GM19328 (cell line): Measurements from ENCODE around the gene RAP1GAP.

Experiments used
- ATAC-seq: cut with Tn5 transposase; IDR thresholded peaks from one replicate; pipeline ENCODE4 v1.9.1; 2021; ENCODE audit warnings: mild to moderate bottlenecking, moderate library complexity; ENCODE audit not compliant: unreplicated experiment

The RAP1GAP gene

DNA sequence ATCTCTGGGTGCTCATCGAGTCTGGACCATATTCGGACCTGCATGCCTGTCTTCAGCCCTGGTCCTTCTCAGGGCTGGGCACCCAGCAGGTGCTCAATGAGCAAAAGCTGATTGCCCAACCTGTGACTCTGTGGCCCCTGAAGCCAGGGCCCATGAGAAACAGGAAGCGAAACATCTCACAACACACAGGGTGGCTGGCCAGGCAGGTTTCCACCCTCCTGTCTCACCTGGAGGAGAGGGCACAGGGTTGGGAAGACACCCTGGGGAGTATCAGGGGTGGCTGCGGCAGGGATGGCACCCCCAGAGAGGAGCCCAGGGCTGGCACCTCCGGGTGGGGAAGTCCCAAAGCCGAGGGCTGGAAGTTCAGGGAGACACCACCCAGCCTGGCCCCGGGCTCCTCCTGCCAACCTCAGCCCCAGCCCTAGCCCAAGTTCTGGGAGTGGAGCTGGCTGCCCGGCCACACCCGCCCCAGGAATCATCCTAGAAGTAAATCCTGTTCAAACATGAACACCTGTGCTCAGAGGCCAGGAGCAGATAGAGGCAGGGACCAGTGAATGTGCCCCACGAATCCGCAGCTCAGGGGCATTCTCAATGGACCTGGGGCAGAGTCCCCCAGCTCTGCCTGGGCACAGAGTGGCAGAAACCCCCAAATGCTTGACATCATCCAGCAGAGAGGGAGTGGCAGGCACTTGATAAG, 54.6 kb downstream of the RAP1GAP start:
- ATAC-seq: no peak

GRCh38 chr1:21613072-21613867, 55.9 kb downstream of the RAP1GAP start:
- no peak for ATAC-seq

- no peak for ATAC-seq
These were observed 57.1 kb downstream of the RAP1GAP start for GRCh38 chr1:21612057-21612456.

GRCh38 chr1:21610989-21611785, 58.0 kb downstream of the RAP1GAP start:
- no peak for ATAC-seq

DNA sequence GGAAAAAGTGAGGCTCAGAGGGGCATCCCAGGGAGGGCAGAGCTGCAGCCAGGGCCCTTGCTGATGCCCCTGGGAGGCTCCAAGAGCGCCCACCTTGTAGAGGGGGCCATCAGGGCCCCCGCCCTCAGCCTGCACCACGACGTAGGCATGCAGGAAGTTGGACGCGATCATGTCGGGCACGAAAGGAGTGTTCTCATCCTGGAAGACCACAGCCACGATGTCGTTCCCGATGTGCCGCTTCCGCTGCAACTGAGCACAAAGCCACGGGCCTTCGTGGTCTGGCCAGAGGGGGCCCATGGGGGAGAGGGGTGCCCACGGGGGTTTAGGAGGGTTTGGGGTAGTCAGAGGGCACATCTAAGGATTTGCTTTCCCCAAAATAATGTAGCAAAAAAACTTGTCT, 59.1 kb downstream of the RAP1GAP start:
- no peak for ATAC-seq

GRCh38 chr1:21608798-21609197, 60.4 kb downstream of the RAP1GAP start:
- no peak for ATAC-seq

DNA sequence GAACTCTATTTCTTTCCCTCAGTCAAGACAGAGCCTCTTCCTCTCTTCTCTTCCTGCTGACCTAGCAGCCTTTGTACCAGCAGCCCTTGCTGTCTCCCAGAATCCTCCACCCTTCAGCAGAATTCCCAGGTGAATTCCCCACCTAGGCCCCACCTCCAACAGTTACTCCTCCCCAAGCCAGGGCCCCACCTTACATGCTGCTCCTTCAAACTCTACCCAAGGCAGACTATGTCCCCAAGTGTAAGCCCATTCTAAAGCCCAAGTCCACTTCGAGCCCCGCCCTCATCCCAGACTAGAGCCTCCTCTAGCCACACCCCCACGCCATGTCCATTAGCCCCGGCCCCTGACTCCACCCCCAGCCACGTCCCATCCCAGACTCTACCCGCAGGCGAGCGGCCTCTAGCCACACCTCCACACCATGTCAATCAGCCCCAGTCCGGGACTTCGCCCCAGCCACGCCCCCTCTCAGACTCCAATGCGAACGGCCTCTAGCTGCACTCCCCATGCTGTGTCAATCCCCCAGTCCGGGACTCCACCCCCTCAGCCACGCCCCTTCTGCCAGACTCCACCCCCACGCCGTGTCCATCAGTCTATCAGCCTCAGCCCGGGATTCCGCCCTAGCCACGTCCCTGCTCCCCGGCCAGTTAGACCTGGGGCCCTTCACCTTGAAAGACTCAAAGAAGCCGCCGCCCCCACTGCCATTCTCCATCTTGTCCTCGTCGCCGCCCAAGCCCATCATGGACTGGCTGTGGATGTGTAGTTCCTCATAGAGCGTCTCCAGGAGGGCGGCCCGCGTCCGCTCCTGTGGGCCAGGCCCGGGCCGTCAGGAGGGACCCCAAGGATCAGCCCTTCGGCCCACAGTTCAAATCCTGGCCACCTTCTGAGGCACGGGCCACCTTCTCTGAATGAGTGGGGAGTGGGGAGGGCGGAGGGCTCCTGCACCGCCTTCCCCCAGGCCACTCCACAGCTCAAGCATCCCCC, 61.3 kb downstream of the RAP1GAP start:
- no peak for ATAC-seq

GRCh38 chr1:21605964-21606705, 63.0 kb downstream of the RAP1GAP start:
- ATAC-seq: no peak

DNA sequence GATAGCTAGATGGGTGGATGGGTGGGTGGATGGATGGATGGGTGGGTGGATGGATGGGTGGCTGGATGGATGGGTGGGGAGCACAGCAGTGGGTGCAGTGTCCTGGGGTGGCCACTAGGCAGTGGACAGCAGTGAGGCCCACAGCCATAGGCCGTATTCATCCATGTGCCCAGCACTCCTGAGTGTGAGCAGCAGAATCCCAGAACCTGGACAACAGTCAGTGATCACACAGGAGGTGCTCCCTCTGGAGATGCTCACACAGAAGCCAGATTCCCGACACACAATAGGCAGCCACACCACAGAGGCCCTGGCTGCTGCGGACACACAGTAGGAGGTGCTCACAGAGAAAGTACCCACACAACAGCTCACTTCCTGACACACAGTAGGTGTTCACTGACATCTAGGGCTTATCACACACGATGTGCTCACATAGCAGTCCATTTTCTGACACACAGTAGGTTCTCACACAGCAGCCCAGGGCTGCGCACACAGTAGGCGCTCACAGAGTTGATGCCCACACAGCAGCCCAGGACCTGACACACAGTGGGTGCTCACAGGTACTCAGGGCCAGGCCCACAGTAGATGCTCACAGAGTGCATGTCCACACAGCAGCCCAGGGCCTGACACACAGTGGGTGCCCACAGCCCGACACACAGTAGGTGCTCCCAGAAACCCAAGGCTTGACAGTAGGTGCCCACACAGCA, 64.0 kb downstream of the RAP1GAP start:
- no peak for ATAC-seq

GRCh38 chr1:21604208-21604957, 64.8 kb downstream of the RAP1GAP start:
- ATAC-seq: no peak

GRCh38 chr1:21603177-21604138, 65.7 kb downstream of the RAP1GAP start:
- ATAC-seq: no peak

DNA sequence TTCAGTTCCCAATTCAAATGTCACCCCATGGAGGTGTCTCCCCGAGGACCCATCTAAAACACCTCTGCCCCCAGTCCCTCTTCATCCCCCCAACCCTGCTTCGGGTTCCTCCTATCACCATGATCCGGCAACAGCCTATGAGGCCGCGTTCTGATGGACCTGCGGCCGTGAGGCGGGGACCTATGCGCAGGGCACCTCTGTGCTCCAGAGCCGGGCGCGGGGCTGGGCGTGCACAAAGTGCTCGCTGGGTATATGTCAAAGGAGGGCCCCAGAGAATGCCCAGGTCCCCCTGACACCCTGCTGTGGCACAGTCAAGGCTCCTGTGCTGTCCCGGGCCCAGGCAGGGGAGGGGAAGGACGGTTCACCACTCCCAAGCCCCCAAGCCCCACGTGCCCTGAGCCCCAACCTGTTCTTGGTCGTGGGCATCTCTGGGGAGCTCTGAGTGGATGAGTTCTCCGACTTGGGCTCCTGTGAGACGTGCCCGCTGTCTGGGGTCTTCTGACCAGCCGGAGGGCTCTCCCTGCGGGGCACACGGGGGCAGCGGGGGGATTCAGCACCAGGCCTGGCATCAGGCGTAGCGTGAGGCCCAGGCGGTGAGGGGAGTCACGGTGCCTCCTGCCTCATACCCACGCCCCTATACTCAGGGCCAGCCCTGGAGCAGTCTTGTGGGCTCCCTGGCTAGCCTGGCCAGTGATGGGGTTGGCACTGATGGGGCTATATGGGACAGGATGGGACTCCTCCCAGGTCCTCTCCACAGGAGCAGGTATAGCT, 67.7 kb downstream of the RAP1GAP start:
- no peak for ATAC-seq

DNA sequence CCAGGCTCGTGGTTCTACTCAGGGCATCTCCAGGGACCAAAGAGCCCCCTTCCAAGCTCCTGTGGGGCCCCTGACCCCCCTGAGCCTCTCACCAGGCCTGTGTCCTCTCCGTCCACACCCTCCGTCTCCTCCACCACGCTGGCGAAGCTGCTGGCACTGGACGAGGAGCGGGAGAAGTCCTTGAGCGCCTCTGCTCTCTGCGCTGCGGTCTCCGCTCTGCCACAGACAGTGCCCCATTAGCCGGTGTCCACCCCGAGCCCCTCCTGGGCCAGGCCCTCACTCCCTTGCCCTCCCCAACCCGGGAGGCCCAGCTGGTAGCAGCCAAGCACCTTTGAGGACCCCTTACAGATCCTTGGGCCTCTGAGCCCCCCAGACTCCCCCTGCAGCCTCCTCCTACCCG, 69.8 kb downstream of the RAP1GAP start:
- ATAC-seq: no peak

- ATAC-seq: no peak
These were observed 70.3 kb downstream of the RAP1GAP start for GRCh38 chr1:21598904-21599303.

GRCh38 chr1:21598417-21598816, 70.7 kb downstream of the RAP1GAP start:
- ATAC-seq: no peak

DNA sequence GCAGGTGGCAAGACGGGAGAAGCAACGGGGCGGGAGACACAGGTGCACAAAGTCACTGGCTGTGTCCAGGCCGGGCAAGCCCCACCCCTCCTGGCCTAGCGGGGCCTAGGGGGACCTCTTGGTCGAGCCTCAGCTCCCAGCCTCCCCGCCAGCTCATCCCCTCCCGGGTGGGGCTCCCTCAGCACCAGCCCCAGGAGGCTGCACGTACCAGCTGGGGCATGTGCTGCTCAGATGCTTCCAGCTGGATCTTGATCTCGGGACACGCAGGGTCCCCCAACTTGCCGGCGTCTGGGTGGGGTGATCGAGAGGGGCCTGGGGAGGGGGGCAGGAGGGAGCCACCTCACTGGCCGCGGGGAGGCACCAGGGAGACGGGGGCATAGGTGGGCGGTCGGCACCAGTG, 71.4 kb downstream of the RAP1GAP start:
- no peak for ATAC-seq

DNA sequence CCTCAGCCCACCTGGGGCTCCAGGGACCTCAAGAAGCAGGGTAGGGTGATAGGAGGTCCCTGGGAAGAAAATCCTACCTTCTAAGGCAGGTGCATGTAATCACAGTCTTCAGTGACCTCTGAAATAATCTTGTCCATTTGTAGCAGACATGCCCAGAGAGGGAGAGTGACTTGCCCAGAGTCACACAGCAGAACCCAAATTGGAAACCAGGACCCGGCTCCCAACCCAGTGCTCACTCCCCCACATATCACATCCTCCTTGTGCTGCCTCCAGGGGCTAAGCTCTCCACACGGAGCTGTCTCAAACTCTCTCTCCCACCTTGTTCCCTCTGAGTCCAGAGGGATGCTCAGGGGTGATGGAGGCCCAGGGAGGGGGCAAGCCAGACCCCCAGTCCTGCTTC, 72.5 kb downstream of the RAP1GAP start:
- ATAC-seq: no peak
